ENCODE measurements around the gene PGAP6.
A peak's percentile ranks its signal among the peaks of the same experiment; 100 is the strongest.

PGAP6 gene

GRCh38 chr16:381012-381788 lies 578 bp downstream of the PGAP6 start:
- Histone ChIP-seq H3K27ac (ENCODE audit: poor library complexity, severe bottlenecking) (peak overlapping the region; percentile 69), H3K27me3 (ENCODE audit: insufficient read depth, poor library complexity, severe bottlenecking) (no peaks in the 10 kb centered on the region), H3K4me1 (ENCODE audit: insufficient read depth, poor library complexity, severe bottlenecking) (peaks cover 7% of the 10 kb centered on the region), H3K4me3 (ENCODE audit: severe bottlenecking) (peak overlapping the region; percentile 59), H3K9me3 (ENCODE audit: severe bottlenecking) (no peaks in the 10 kb centered on the region), H3K36me3 (ENCODE audit: low read depth) (peaks cover 7% of the 10 kb centered on the region; the same call in 1 of the 2 replicates)
- ATAC-seq (ENCODE audit: low read depth) (peak; percentile 24), DNase-seq (ENCODE audit: low spot score) (peak; percentile 55)
- no peak for TF ChIP-seq CTCF (IDR thresholded peaks at IDR 0.05; ENCODE audit: poor library complexity, severe bottlenecking)

- DNase-seq (ENCODE audit: low spot score), result no peak
- Histone ChIP-seq H3K9me3 (ENCODE audit: severe bottlenecking) (no peaks in the 10 kb centered on the region), H3K36me3 (ENCODE audit: low read depth) (peaks cover 9% of the 10 kb centered on the region; the same call in 1 of the 2 replicates), H3K4me1 (ENCODE audit: insufficient read depth, poor library complexity, severe bottlenecking) (peaks cover 7% of the 10 kb centered on the region), H3K27ac (ENCODE audit: poor library complexity, severe bottlenecking) (peak overlapping the region; percentile 69), H3K27me3 (ENCODE audit: insufficient read depth, poor library complexity, severe bottlenecking) (no peaks in the 10 kb centered on the region), H3K4me3 (ENCODE audit: severe bottlenecking) (peak overlapping the region; percentile 59)
- TF ChIP-seq CTCF (IDR thresholded peaks at IDR 0.05; ENCODE audit: poor library complexity, severe bottlenecking), result no peak
- ATAC-seq (ENCODE audit: low read depth), result peak; percentile 24
Observed at GRCh38 chr16:380762-381011, 1.1 kb downstream of the PGAP6 start.

GRCh38 chr16:379961-380761 lies 1.6 kb downstream of the PGAP6 start:
- H3K27me3 ChIP-seq (ENCODE audit: insufficient read depth, poor library complexity, severe bottlenecking), result no peaks in the 10 kb centered on the region
- H3K9me3 ChIP-seq (ENCODE audit: severe bottlenecking), result no peaks in the 10 kb centered on the region
- H3K27ac ChIP-seq (ENCODE audit: poor library complexity, severe bottlenecking), result peak overlapping the region; percentile 69
- ATAC-seq (ENCODE audit: low read depth) (no peak), DNase-seq (ENCODE audit: low spot score) (no peak)
- TF ChIP-seq CTCF (IDR thresholded peaks at IDR 0.05; ENCODE audit: poor library complexity, severe bottlenecking), result no peak
- H3K36me3 ChIP-seq (ENCODE audit: low read depth), result peaks cover 9% of the 10 kb centered on the region; the same call in 1 of the 2 replicates
- peaks cover 7% of the 10 kb centered on the region for H3K4me1 ChIP-seq (ENCODE audit: insufficient read depth, poor library complexity, severe bottlenecking)
- H3K4me3 ChIP-seq (ENCODE audit: severe bottlenecking), result peak overlapping the region; percentile 59

GRCh38 chr16:379183-379960 lies 2.4 kb downstream of the PGAP6 start:
- DNase-seq (ENCODE audit: low spot score) (no peak), ATAC-seq (ENCODE audit: low read depth) (no peak)
- H3K27ac ChIP-seq (ENCODE audit: poor library complexity, severe bottlenecking), result no peak overlapping the region
- H3K4me3 ChIP-seq (ENCODE audit: severe bottlenecking), result no peak overlapping the region
- H3K9me3 ChIP-seq (ENCODE audit: severe bottlenecking), result no peaks in the 10 kb centered on the region
- H3K27me3 ChIP-seq (ENCODE audit: insufficient read depth, poor library complexity, severe bottlenecking), result no peaks in the 10 kb centered on the region
- H3K36me3 ChIP-seq (ENCODE audit: low read depth), result peaks cover 9% of the 10 kb centered on the region; the same call in 1 of the 2 replicates
- TF ChIP-seq CTCF (IDR thresholded peaks at IDR 0.05; ENCODE audit: poor library complexity, severe bottlenecking), result no peak
- peaks cover 7% of the 10 kb centered on the region for H3K4me1 ChIP-seq (ENCODE audit: insufficient read depth, poor library complexity, severe bottlenecking)

Data from RWPE2 (cell line).